G401.6 (cell line): ENCODE measurements around the gene TRRAP.

ENCODE experiments used
- FAIRE-seq: peaks from 2 replicates; lab custom pipeline; 2012; peaks lifted over from hg19 to GRCh38; lab: Jason Lieb, UNC

Gene TRRAP

DNA sequence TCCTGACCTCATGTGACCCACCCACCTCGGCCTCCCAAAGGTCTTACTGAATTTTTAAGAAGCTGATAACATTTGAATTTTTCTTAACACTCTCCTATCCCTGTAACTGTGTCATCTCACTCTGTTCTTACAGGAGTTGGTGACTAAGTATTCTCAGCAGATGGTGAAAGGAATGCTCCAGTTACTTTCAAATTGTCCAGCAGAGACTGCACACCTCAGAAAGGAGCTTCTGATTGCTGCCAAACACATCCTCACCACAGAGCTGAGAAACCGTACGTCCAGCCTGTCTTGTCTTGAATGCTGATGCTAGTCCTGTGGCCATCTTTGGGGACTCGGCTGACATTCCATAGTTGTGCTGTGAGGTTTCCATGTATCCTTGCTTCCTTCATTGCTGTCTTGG lies 24.9 kb downstream of the TRRAP start:
- FAIRE-seq, result no peak

DNA sequence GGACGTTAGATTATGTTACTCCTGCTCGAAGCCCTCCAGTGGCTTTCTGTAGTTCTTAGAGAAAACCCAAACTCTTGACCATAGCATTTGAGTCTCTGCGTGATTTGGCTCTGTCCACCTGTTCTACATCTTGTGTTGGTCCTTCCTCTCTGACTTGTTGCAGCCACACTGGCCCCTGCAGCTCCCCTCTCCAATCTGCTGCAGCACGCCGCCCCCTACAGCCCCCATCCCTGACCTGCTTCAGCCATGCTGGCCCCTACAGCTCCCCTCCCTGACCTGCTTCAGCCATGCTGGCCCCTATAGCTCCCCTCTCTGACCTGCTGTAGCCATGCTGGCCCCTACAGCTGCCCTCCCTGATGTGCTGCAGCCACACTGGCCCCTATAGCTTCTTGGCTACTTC lies 29.2 kb downstream of the TRRAP start:
- no peak for FAIRE-seq

DNA sequence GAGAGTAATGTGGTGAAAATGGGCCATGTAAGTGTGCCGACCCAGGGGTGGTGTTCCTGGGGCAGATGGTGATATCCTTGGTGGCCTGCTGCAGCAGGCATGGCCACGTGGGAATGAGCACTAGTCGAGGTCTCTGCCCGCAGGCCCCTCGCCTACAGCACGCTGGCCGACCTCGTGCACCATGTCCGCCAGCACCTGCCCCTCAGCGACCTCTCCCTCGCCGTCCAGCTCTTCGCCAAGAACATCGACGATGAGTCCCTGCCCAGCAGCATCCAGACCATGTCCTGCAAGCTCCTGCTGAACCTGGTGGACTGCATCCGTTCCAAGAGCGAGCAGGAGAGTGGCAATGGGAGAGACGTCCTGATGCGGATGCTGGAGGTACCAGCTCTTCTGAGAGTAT lies 30.3 kb downstream of the TRRAP start:
- no peak for FAIRE-seq

DNA sequence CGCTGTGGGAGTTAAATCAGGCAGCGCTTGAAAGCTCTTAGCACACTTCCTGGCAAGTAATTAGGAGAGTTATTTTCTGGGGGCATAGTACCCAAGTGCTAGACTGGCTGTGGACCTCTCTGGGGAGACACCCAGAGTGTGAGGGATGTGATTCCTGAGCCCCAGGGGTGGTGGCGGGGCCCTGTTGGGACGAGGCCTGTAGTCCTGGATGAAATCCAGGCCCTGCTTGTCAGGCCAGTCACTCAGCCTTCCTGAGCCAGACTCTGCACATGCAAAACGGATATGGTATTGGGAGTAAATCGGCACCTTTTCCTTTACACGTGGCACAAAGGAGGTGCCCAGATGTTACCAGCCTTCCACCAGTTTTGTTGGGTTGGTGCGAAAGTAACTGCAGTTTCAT lies 31.2 kb downstream of the TRRAP start:
- no peak for FAIRE-seq

DNA sequence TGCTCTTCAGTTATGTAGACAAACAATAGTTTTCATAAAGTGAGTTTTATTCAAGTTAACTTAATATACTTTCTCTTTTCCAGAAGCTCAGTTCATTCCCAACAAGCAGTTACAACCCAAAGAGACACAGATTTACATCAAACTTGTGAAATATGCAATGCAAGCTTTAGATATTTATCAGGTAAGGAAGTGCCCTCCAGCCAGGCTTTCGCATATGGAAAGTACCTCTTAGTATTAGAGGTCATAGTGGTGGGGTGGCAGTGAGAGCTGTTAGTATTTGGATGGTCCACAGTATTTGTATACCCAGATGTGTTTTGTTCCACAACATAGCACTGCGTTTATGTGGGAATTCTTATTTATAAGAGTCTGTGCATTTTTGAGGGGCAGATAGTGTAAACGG lies 32.1 kb downstream of the TRRAP start:
- FAIRE-seq, result no peak

DNA sequence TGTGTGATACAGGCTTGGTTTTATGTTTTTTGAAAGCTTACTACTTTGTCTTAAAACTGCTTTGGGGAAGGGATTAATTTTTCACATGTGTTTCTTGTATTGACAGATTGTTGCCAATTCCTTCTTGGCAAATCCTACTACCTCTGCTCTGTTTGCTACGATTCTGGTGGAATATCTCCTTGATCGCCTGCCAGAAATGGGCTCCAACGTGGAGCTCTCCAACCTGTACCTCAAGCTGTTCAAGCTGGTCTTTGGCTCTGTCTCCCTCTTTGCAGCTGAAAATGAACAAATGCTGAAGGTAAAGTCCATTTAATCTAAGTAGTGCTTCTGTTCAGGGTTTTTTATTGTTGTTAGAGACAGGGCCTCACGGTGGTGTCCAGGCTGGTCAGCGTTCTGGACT lies 33.6 kb downstream of the TRRAP start:
- FAIRE-seq, result no peak

DNA sequence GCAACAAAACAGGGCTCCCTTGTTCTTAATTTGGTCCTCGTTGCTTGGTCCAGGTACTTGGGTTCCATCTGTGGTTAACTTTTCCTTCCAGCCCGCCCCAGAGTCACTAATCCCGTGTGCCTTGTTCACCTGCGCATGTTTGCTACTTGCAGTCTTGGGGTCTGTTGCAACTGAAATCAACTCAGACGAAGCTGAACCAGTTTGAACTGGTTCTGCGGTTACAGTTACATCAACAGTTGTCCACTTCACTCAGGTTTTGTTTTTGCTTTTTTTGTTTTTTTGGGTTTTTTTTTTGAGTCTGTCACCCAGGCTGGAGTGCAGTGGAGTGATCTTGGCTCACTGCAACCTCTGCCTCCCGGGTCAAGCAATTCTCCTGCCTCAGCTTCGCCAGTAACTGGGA lies 34.7 kb downstream of the TRRAP start:
- FAIRE-seq, result no peak

DNA sequence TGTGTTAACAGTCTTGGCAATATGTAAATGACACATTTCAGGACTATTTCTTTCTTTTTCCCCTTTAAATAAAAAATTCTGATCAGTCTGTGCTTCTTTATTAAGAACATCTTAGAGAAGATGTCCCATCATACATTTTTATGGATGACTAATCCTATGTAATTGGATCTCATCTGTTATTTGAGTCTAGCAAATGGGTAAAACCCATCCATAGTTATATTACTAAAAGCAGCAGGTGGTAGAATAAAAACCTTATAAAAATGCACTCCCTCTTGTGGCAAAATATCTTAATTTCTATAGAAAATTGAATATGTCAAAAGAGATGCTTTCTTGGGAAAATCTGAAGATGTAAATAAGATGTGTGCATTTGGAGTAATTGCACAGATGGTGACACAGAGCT lies 35.3 kb downstream of the TRRAP start:
- no peak for FAIRE-seq

DNA sequence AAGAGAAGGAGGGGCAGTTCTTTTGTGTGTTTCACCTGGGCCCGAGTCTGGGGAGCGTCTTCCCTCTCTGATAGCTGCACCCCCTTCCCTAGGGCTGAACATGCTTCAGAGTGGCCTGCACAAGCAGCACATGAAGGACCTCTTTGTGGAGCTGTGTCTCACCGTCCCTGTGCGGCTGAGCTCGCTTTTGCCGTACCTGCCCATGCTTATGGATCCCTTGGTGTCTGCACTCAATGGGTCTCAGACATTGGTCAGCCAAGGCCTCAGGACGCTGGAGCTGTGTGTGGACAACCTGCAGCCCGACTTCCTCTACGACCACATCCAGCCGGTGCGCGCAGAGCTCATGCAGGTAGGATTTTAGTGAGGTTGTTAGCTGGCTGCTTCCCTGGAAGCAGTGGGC lies 39.0 kb downstream of the TRRAP start:
- FAIRE-seq, result no peak

DNA sequence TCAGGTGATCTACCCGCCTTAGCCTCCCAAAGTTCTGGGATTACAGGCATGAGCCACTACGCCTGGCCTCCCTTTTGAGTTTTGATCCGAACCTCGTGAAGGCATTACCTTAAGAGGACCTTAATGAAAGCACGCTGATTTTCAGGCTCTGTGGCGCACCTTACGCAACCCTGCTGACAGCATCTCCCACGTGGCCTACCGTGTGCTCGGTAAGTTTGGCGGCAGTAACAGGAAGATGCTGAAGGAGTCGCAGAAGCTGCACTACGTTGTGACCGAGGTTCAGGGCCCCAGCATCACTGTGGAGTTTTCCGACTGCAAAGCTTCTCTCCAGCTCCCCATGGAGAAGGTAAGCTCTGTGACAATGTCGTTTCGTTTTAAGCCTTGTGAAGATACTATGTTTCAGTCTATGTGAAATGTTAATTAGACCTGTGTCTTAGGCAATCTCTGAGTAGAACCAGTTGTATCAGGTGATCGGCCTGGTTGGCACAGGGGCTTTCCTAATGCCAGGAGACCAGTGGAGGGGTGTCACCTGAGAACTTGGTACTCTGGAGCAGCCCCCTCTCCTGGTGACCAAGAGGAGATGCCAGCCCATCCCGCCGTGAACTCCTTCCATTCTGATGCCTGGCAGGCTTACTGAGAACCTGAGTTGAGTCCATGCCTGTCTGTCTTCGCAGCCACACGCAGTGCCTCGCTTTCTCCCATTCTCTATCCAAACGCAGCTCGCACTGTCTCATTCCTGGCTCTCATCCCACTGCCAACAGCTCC lies 43.5 kb downstream of the TRRAP start:
- FAIRE-seq, result no peak

DNA sequence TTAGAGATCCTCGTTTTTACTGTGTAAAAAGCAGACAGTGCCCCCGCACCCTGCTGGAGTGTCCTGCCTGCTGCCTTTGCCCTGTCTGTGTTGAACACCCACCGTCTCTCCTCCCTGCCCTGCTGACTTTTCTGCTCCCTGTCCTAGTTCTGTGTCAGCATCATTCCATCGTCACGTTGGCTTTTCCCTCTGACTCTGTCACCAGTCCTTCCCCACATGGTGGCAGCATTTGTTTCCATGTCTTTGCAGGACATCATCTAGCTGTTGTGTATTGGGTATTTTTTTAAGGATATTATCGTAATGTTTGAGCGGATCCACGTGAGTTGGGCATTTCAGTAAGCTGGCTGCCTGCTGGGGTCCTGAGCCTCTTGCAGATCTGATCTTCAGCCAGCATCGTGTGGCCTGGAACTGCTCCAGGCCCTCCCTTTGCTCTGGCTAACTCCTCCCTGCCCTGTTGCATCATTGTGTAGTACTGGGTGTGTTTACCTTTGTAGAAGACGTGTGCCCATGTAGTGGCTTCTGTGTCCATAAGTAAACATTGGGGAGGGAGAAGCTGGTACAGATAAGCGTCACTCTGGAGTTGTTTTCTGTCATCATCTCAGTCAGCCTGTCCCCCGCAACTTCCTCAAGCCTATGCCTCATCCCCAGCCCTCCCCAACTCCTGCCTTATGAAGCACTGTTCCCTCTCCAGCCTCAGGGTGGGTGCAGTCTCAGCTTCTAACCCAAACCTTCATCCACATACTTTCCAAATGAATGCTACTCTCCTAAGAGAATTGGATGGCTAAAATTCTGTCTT lies 44.3 kb downstream of the TRRAP start:
- no peak for FAIRE-seq

DNA sequence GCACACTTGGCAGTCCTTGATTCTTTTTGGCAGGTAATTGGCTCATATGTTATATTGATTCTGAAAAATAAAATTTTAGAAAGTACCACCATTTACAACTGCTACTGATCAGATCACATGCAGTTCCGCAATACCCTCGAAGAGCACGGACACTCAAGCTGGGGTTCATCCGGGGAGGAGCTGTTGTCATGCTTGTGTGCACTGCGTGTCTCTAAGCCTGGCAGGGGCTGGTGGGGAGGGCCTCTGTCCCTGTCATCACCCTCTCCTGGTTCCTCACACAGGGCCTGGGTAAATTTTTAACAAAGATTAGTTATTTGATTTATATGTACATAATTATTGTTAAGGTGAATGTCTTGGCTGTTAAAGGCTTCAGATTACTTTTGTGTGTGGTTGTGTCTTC lies 45.2 kb downstream of the TRRAP start:
- no peak for FAIRE-seq

DNA sequence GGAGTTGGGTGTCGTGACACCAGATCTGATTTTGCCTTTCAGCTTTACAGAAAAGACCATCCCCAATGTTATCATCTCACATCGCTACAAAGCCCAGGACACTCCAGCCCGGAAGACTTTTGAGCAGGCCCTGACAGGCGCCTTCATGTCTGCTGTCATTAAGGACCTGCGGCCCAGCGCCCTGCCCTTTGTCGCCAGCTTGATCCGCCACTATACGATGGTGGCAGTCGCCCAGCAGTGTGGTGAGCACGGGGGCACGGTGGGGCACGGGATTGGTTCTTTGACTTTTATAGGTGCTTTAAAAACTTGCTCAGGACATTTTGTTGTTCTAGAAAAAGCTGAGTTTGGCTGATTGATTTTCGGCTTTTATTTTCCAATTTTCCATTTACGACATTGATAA lies 48.8 kb downstream of the TRRAP start:
- no peak for FAIRE-seq

DNA sequence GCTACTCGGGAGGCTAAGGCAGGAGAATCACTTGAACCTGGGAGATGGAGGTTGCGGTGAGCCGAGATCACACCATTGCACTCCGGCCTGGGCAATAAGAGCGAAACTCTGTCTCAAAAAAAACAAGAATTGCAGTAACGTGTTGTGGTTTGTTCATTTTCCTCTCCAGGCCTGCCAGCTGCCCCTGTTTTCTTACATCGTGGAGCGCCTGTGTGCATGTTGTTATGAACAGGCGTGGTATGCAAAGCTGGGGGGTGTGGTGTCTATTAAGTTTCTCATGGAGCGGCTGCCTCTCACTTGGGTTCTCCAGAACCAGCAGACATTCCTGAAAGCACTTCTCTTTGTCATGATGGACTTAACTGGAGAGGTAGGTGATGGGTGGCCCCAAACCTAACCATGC lies 52.1 kb downstream of the TRRAP start:
- FAIRE-seq, result no peak

DNA sequence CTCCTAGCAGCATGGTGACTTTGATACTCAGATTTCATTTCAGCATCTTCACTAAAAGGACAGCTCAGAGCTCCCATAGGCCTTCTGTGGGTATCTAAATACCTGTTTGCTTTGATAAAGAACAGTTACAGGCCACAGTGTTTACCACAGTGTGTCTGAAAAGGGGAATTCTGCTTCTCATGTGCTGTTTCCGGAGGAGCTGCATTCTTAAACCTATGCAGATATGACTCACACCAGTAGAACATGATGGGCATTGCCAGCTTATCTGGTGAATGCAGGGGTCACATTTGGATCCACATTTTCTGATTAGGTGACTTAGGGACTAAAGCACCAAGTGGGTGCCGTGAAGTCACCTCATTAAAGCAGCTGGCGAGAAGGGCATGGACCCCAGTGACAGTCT lies 52.6 kb downstream of the TRRAP start:
- FAIRE-seq, result no peak

DNA sequence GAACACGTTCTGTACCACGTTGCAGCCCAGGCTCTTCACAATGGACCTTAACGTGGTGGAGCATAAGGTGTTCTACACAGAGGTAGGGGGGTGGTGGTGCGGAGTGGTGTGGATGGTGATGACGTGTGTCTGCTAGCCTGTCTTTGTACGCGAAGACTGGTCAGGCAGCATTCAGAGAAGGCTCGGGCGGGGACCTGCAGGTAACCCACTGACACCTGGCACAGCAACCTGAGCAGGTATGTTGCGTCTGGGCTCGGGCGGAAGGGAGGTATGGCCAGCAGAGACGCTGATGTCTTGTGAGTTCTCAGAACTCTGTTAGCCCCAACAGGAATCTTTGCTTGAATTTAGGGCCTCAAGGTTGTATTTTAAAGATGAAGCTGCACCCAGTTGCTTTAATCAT lies 55.0 kb downstream of the TRRAP start:
- FAIRE-seq, result no peak

DNA sequence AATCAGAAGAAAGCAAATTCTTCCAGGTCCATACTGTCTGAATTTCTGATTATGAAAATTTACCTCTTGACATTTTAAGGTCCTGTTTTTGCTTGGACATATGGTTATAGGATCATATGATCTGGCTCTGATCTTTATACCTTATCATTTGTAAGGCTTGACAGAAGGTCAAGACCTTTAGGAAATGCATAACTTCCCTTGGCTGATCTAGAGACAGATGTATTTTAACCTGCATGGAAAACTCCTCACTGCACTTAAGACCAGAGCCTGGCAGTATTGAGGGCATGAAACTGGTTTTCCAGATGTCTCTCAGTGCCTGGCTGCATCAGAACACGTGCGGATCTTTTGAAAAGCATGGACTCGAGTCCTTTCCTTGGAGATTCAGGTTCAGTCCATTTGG lies 55.9 kb downstream of the TRRAP start:
- FAIRE-seq, result no peak

DNA sequence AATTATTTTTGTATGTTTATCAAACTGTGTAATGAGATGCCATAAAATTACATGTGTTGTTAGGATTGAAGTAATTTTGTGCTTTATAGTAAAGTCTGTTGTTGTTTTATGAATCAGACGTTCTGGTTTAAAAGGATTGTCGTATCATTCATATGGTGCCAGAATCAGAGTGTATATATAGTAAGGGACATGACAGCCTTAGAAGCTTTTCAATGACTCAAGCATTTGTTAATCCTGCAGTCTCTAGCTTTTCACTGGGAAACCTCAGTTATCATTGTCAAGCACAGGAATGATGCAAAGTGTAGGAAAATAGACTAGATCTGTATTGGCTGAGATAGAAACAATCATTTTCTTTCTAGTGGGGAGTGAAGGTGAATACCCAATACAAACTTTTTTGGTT lies 57.5 kb downstream of the TRRAP start:
- no peak for FAIRE-seq

DNA sequence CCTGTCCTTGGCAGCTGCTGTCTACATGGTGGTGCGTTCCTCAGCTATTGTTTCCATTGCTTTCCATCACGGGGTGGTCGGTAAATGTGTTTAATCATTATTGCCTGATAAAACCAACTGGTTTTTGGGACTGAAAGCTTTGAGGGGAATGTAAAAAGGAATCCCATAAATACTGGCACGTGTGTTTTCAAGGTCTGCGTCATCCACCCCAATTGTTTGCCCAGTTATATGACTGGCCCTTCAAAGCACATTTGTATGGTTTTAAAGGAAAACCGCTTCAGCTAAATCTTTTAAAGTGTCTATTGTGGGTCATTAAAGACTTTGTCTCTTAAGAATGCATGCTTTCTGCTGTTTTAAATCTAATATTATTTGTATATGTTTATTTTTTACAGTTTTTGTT lies 65.0 kb downstream of the TRRAP start:
- FAIRE-seq, result no peak

DNA sequence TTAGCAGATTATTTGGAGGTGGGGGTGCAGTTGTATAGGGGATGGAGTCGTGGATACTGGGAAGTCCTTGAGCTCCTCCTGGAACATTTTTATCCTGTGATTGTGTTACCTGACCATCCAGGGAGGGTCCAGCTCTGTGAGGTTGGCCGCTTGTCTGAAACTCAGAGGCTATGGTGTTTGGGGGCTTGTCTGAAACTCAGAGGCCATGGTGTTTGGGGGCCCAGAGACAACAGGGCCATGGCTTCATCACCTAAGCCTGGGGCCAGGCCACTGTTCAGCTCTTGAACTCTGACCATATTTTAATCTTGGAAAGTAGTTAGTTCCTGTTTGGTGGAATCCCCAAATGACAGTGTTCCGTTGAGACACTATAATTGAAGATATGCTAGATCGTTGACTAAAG lies 66.1 kb downstream of the TRRAP start:
- no peak for FAIRE-seq

DNA sequence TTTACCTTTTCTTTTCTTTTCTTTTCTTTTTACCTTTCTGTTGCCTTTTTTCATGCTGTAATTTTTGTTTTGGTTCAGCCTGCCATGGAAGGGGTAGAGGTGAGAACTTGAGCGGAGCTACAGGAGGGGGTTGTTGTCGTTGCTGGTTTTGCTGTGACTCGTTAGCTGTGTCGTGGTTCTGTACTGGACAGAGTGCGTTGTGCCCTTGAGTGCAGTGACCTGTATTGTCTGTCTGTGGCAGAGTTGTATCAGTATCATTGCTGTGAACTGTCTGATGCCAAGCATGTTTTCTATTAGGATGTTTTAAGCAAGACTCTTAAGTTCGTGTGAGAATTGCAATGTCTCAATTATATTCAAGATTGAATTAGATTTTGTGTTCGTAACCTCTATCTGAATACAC lies 67.5 kb downstream of the TRRAP start:
- no peak for FAIRE-seq

DNA sequence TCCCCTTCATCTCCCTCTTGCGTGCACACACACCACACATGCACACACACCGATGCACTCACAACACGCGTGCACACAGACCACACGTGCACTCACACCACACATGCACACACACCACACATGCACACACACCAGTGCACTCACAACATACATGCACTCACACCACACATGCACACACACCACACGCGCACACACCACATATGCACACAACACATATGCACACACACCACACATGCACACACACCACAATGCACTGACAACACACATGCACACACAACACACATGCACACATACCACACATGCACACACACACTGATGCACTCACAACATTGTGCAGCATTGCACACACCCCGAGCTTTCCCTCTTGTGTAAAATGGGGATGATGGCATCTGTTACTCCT lies 68.1 kb downstream of the TRRAP start:
- FAIRE-seq, result no peak

DNA sequence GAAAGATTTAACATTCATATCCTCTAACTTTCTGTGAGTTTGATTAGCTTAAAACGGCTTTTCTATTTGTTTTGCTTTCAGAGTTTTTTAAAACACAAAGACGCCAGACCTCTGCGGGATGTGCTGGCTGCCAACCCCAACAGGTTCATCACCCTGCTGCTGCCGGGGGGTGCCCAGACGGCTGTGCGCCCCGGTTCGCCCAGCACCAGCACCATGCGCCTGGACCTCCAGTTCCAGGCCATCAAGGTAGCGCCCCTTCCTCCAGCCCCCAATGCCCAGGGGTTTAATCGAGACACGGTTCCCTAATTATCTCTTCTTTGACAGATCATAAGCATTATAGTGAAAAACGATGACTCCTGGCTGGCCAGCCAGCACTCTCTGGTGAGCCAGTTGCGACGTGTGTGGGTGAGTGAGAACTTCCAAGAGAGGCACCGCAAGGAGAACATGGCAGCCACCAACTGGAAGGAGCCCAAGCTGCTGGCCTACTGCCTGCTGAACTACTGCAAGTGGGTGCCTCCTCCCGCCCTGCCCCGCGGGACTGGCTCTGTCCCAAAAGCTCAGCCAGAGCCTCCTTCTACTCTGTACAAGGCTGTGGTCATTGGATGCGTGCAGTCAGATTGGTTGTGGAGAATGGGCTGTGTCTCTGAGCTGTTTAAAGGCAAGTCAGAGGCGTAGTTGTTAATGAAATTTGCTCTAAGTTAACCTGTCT lies 71.2 kb downstream of the TRRAP start:
- no peak for FAIRE-seq
